Prostate gland (tissue), 2 donors: ENCODE data around the gene SBDS.
"Not testable (repeated sequence)": the region's sequence is repeated elsewhere in the genome, so short reads cannot be mapped to it uniquely, and the experiment has no call there.

ENCODE experiments used
- POLR2A ChIP-seq: fragments of 450-650 bp; IDR thresholded peaks from one replicate; pipeline ENCODE4 v1.6.1; 2016; ENCODE audit warnings: antibody characterized with exemption, mild to moderate bottlenecking
- POLR2AphosphoS5 ChIP-seq: sonication (generic); formaldehyde crosslinking; IDR thresholded peaks from one replicate; pipeline ENCODE4 v1.6.1; 2017; ENCODE audit warnings: antibody characterized with exemption
- TF ChIP-seq, protein P1 (sequence below), 4 experiments: fragments of 200-600 bp in 2 of 4; fragments of 450-650 bp in 2 of 4; sonication (generic) in 2 of 4; IDR thresholded peaks; 1 replicate in 3 of 4; 2 replicates in 1 of 4; pipeline ENCODE4 v1.5.1; 2016 to 2019; ENCODE audit warnings: antibody characterized with exemption in 4 of 4, mild to moderate bottlenecking in 2 of 4, moderate library complexity in 2 of 4

GRCh38 chr7:67000601-67001258, 5.3 kb upstream of the SBDS start:
- TF ChIP-seq, protein P1, sequence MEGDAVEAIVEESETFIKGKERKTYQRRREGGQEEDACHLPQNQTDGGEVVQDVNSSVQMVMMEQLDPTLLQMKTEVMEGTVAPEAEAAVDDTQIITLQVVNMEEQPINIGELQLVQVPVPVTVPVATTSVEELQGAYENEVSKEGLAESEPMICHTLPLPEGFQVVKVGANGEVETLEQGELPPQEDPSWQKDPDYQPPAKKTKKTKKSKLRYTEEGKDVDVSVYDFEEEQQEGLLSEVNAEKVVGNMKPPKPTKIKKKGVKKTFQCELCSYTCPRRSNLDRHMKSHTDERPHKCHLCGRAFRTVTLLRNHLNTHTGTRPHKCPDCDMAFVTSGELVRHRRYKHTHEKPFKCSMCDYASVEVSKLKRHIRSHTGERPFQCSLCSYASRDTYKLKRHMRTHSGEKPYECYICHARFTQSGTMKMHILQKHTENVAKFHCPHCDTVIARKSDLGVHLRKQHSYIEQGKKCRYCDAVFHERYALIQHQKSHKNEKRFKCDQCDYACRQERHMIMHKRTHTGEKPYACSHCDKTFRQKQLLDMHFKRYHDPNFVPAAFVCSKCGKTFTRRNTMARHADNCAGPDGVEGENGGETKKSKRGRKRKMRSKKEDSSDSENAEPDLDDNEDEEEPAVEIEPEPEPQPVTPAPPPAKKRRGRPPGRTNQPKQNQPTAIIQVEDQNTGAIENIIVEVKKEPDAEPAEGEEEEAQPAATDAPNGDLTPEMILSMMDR (IDR thresholded peaks at IDR 0.05) = peak in 3 of 4 experiments; percentile 14 to 30 (median 25)
- TF ChIP-seq POLR2A, POLR2AphosphoS5: not testable (repeated sequence)
